Right atrium auricular region (tissue), 2 donors: ENCODE data around the gene JAML. TPM values are rescaled to one million over a fixed set of nuclear protein-coding genes. Genes with fewer than 3 reads are reported as not detected.

ENCODE experiments used
- DNase-seq: peaks from one replicate; pipeline ENCODE4 v3.0.0-alpha.2; 2019; ENCODE audit warnings: low spot score
- H3K27ac ChIP-seq, 2 donors: fragments of 200-600 bp; sonication (generic); 1 replicate in 1 of 2; 2 replicates in 1 of 2; pipeline ENCODE4 v1.5.1; 2016 to 2019
- H3K27me3 ChIP-seq, 2 donors: fragments of 200-600 bp; sonication (generic); one replicate each; pipeline versions ENCODE4 v1.5.1 to v1.6.0; 2017 to 2019
- H3K36me3 ChIP-seq: fragments of 200-600 bp; sonication (generic); one replicate; pipeline ENCODE4 v1.5.1; 2016
- H3K4me1 ChIP-seq, 2 donors: fragments of 200-600 bp; sonication (generic); one replicate each; pipeline versions ENCODE4 v1.5.1 to v1.6.0; 2017 to 2019
- H3K4me3 ChIP-seq, 2 donors: fragments of 200-600 bp; sonication (generic); 1 replicate in 1 of 2; 2 replicates in 1 of 2; pipeline ENCODE4 v1.5.1; 2017 to 2019; ENCODE audit warnings: mild to moderate bottlenecking in 1 of 2, moderate library complexity in 1 of 2
- H3K9me3 ChIP-seq, 2 donors: fragments of 200-600 bp; sonication (generic); one replicate each; pipeline ENCODE4 v1.5.1; 2019
- total RNA-seq, 2 donors: library from RNA; depleted of rRNA; stranded (reverse); fragments of >200 nt; gene quantifications; one replicate each; pipeline ENCODE4 v1.1.0, GENCODE V29; 2016
- TF ChIP-seq, protein P1 (sequence below), 2 donors: fragments of 200-600 bp; sonication (generic); IDR thresholded peaks; one replicate each; pipeline ENCODE4 v1.5.1; 2019; ENCODE audit warnings: antibody characterized with exemption in 2 of 2

Gene JAML
- total RNA-seq, 2 donors from 2014 or later = 0.48 to 2.2 TPM

- Histone ChIP-seq H3K27ac (no peak overlapping the region), H3K36me3 (no peaks in the 10 kb centered on the region), H3K27me3 (no peaks in the 10 kb centered on the region), H3K4me1 (peaks cover 0 to 30% of the 10 kb centered on the region in 2 donors), H3K4me3 (peak overlapping the region; percentile 41 to 61), H3K9me3 (no peaks in the 10 kb centered on the region)
- DNase-seq = no peak
- TF ChIP-seq, protein P1, sequence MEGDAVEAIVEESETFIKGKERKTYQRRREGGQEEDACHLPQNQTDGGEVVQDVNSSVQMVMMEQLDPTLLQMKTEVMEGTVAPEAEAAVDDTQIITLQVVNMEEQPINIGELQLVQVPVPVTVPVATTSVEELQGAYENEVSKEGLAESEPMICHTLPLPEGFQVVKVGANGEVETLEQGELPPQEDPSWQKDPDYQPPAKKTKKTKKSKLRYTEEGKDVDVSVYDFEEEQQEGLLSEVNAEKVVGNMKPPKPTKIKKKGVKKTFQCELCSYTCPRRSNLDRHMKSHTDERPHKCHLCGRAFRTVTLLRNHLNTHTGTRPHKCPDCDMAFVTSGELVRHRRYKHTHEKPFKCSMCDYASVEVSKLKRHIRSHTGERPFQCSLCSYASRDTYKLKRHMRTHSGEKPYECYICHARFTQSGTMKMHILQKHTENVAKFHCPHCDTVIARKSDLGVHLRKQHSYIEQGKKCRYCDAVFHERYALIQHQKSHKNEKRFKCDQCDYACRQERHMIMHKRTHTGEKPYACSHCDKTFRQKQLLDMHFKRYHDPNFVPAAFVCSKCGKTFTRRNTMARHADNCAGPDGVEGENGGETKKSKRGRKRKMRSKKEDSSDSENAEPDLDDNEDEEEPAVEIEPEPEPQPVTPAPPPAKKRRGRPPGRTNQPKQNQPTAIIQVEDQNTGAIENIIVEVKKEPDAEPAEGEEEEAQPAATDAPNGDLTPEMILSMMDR (IDR thresholded peaks at IDR 0.05) = no peak
These were observed 71.3 kb downstream of the JAML start for GRCh38 chr11:118153516-118153915.

GRCh38 chr11:118152552-118153471 is 72.0 kb downstream of the JAML start, which contains the start of gene SCN4B:
Gene SCN4B, minus strand, starts transcription at chr11:118152823. Its CDS starts 150 bp downstream, at chr11:118152673.
- Histone ChIP-seq H3K4me3 (peak within 1 kb of the TSS; percentile 41 to 61), H3K9me3 (no peaks in the 10 kb centered on the region), H3K27ac (peak within 1 kb of the TSS; percentile 9 to 37), H3K36me3 (no peaks in the 10 kb centered on the region), H3K27me3 (no peaks in the 10 kb centered on the region), H3K4me1 (peaks cover 0 to 30% of the 10 kb centered on the region in 2 donors)
- DNase-seq = no peak
- TF ChIP-seq, protein P1 (IDR thresholded peaks at IDR 0.05) = peak in 1 of 2 donors; percentile 24

DNA sequence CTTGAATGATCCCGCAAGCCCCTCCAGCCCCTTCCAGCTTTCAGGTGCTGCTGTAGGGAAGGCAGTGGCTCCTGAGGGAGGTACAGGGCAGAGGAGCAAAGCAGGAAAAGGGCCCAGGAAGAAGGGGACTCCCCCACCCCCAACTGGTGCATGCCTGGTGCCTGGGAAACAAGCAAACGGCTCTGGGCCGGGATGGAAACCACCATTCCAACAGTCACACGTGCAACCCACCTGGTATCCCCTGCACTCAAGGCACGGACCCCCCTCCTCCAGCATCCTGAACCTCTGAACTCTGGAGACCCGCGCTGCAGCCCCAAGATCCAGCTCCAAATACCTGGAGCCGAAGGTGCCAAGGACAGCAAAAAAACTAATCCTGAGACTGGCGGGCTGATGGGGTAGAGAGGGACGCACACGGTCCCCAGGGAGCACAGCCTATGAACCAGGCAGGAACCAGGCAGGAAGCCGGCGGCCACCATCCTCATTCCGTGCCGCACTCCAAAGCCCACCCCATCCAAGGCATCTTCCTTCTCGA is 72.7 kb downstream of the JAML start:
- H3K4me3 ChIP-seq = peak overlapping the region; percentile 41 to 61
- H3K4me1 ChIP-seq = peaks cover 0 to 30% of the 10 kb centered on the region in 2 donors
- TF ChIP-seq, protein P1 (IDR thresholded peaks at IDR 0.05) = no peak
- peak overlapping the region; percentile 9 to 37 for H3K27ac ChIP-seq
- H3K36me3 ChIP-seq = no peaks in the 10 kb centered on the region
- DNase-seq = no peak
- H3K27me3 ChIP-seq = no peaks in the 10 kb centered on the region
- H3K9me3 ChIP-seq = no peaks in the 10 kb centered on the region

GRCh38 chr11:118151431-118151830 is 73.4 kb downstream of the JAML start:
- Histone ChIP-seq H3K4me1 (peaks cover 0 to 26% of the 10 kb centered on the region in 2 donors), H3K27ac (no peak overlapping the region), H3K4me3 (peak overlapping the region in 1 of 2 donors; percentile 61), H3K9me3 (no peaks in the 10 kb centered on the region), H3K36me3 (no peaks in the 10 kb centered on the region), H3K27me3 (no peaks in the 10 kb centered on the region)
- DNase-seq = no peak
- TF ChIP-seq, protein P1 (IDR thresholded peaks at IDR 0.05) = no peak

DNA sequence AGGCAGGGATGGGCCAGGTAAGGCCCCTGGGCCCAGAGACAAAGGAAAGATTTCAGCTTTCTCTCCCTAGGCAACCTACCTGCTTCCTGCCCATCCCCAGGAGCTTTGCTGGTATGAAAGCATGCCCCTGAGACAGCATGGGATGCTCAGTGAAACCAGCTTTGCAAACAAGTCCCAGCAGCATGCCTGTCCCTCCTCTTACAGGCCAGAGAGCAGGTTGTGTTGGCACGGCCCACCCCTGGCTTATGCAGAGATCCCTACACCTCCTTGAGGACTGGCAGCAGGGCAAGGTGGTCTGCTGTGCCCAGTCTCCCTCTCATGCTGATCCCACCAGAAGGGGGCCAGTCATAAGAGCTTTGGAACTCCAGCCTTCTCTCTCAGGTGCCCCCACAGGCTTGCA is 75.3 kb downstream of the JAML start:
- Histone ChIP-seq H3K4me1 (peaks cover 0 to 33% of the 10 kb centered on the region in 2 donors), H3K9me3 (no peaks in the 10 kb centered on the region), H3K27ac (no peak overlapping the region), H3K4me3 (no peak overlapping the region), H3K27me3 (no peaks in the 10 kb centered on the region), H3K36me3 (no peaks in the 10 kb centered on the region)
- no peak for DNase-seq
- TF ChIP-seq, protein P1 (IDR thresholded peaks at IDR 0.05) = no peak
